K562 (cell line): ENCODE data around the gene CALY. TPM values are rescaled to one million over a fixed set of nuclear protein-coding genes. Genes with fewer than 3 reads are reported as not detected.
A peak's percentile ranks its signal among the peaks of the same experiment; 100 is the strongest.

ENCODE experiments used
- ATAC-seq: fragments of 200-7000 bp; cut with Tn5 transposase; 3 replicates; pipeline ENCODE4 v1.9.1; 2020; ENCODE audit warnings: moderate library complexity
- BruUV-seq: library from RNA; stranded (reverse); fragments of 400-500 nt; replicated peaks from 2 replicates; lab custom pipeline; 2021; lab: Mats Ljungman, UMichigan
- CTCF ChIA-PET: fragments of 300-600 bp; formaldehyde crosslinking; extraction: SDS; loops from one replicate; lab custom pipeline; 2021; ENCODE audit warnings: low intra/inter-chr PET ratio; lab: Yijun Ruan, JAX
- POLR2A ChIA-PET: fragments of 300-600, 350-650 bp; sonication (Branson Sonifier 250); formaldehyde crosslinking; extraction: SDS; loops from one replicate; lab custom pipeline; 2021; ENCODE audit warnings: antibody characterized with exemption, inconsistent platforms; lab: Yijun Ruan, JAX
- DNase-seq, 4 experiments: peaks; one replicate each; pipeline versions ENCODE4 v3.0.0 to v3.0.0-alpha.2; 2011 to 2018; ENCODE audit warnings: low spot score in 3 of 4, mixed read lengths in 3 of 4; ENCODE audit errors: extremely low read depth in 1 of 4
- FAIRE-seq: peaks from 2 replicates; lab custom pipeline; 2011; peaks lifted over from hg19 to GRCh38; lab: Jason Lieb, UNC
- H2AFZ ChIP-seq: 2 replicates; pipeline ENCODE4 v1.6.0; 2011; ENCODE audit warnings: low read depth, low read length, control low read depth, inconsistent platforms
- H3K27ac ChIP-seq: fragments of 200-600 bp; 3 replicates; pipeline ENCODE4 v1.8.0; 2011; ENCODE audit warnings: low read depth, mild to moderate bottlenecking, control low read depth, inconsistent platforms, low read length, moderate library complexity, mixed read lengths; ENCODE audit errors: extremely low read depth
- H3K27me3 ChIP-seq, 2 experiments: fragments of 300-600 bp in 1 of 2; 2 replicates in 1 of 2; 3 replicates in 1 of 2; pipeline versions ENCODE4 v1.6.0 to v1.8.0; 2011; ENCODE audit warnings: inconsistent platforms in 2 of 2, low read length in 2 of 2, mild to moderate bottlenecking in 1 of 2, mixed read lengths in 1 of 2, moderate library complexity in 1 of 2; ENCODE audit not compliant: control insufficient read depth in 2 of 2, insufficient read depth in 2 of 2
- H3K36me3 ChIP-seq: fragments of 300-600 bp; 3 replicates; pipeline ENCODE4 v1.8.0; 2011; ENCODE audit warnings: mild to moderate bottlenecking, low read length, inconsistent platforms; ENCODE audit not compliant: control insufficient read depth, insufficient read depth
- H3K4me1 ChIP-seq, 2 experiments: fragments of 200-600 bp in 1 of 2; replicated peaks in 1 of 2; 2 replicates in 1 of 2; 3 replicates in 1 of 2; pipeline versions ENCODE4 v1.5.1 to v1.8.0; 2011; ENCODE audit warnings: inconsistent platforms in 2 of 2, low read length in 2 of 2, mild to moderate bottlenecking in 1 of 2, mixed read lengths in 1 of 2, moderate library complexity in 1 of 2; ENCODE audit not compliant: control insufficient read depth in 2 of 2, insufficient read depth in 2 of 2
- H3K4me2 ChIP-seq: 2 replicates; pipeline ENCODE4 v1.6.1; 2011; ENCODE audit warnings: low read length, control low read depth, inconsistent platforms, mixed read lengths; ENCODE audit not compliant: insufficient read depth
- H3K4me3 ChIP-seq: fragments of 200-600 bp; sonication (generic), shearing (Covaris generic); 2 replicates; pipeline ENCODE4 v1.5.1; 2016; ENCODE audit warnings: control low read depth, inconsistent platforms
- H3K79me2 ChIP-seq: fragments of 200-600 bp; 3 replicates; pipeline ENCODE4 v1.8.0; 2011; ENCODE audit warnings: low read length, inconsistent platforms; ENCODE audit not compliant: control insufficient read depth, insufficient read depth
- H3K9ac ChIP-seq, 2 experiments: 2 replicates each; pipeline versions ENCODE4 v1.6.0 to v1.6.1; 2011; ENCODE audit warnings: low read depth in 2 of 2, low read length in 2 of 2, control low read depth in 1 of 2, inconsistent platforms in 1 of 2, mild to moderate bottlenecking in 1 of 2, mixed read lengths in 1 of 2; ENCODE audit not compliant: insufficient read depth in 1 of 2
- H3K9me1 ChIP-seq: one replicate; pipeline ENCODE4 v1.6.0; 2011; ENCODE audit warnings: inconsistent platforms, mild to moderate bottlenecking, low read length, moderate library complexity; ENCODE audit not compliant: control insufficient read depth, insufficient read depth
- H3K9me3 ChIP-seq: replicated peaks from 2 replicates; pipeline ENCODE4 v1.5.1; 2011; ENCODE audit warnings: low read depth, low read length, inconsistent platforms; ENCODE audit not compliant: control insufficient read depth, insufficient read depth
- H4K20me1 ChIP-seq: replicated peaks from 2 replicates; pipeline ENCODE4 v1.6.1; 2011; ENCODE audit warnings: low read length, inconsistent platforms, mixed read lengths; ENCODE audit not compliant: control insufficient read depth, insufficient read depth
- SNAPC5 ChIP-seq: fragments of 250-450 bp; sonication (Bioruptor Pico); IDR thresholded peaks from 2 replicates; pipeline ENCODE4 v1.8.0; 2021; ENCODE audit warnings: moderate library complexity, mild to moderate bottlenecking, inconsistent platforms
- TCF3 ChIP-seq: sonication (generic); formaldehyde crosslinking; IDR thresholded peaks from 2 replicates; pipeline ENCODE4 v1.4.0; 2020; ENCODE audit warnings: mild to moderate bottlenecking, missing genetic modification reagents
- ZNF263 ChIP-seq: sonication (generic); formaldehyde crosslinking; IDR thresholded peaks from 2 replicates; pipeline ENCODE4 v1.8.0; 2022; ENCODE audit warnings: mild to moderate bottlenecking, missing genetic modification reagents, borderline replicate concordance
- WGBS: fragments of 100-300 bp; shearing (Covaris generic); methylation state at CpG from one replicate; pipeline ENCODE4 v1.1.6; 2016; ENCODE audit warnings: low coverage, mixed read lengths; ENCODE audit not compliant: insufficient coverage; ENCODE audit errors: missing lambda C conversion rate; 5-methylcytosine and 5-hydroxymethylcytosine counted together
- in situ Hi-C: fragments of 300-500 bp; cut with MboI; formaldehyde crosslinking; loops from 4 replicates; pipeline ENCODE4 v1.15.0; 2018; ENCODE audit warnings: inconsistent platforms, mixed read lengths
- intact Hi-C: fragments of 100-400 bp; cut with micrococcal nuclease; formaldehyde crosslinking; loops from 2 replicates; pipeline ENCODE4 v1.14.2; 2022
- polyA plus RNA-seq, 8 experiments: library from polyadenylated mRNA; depleted of rRNA in 4 of 8; stranded (reverse) in 5 of 8; unstranded in 3 of 8; fragments of >200 nt; fragmentation: Nextera tagmentation in 2 of 8; fragmentation: Illumina TruSeq in 1 of 8; extraction: Ambion mirVana in 2 of 8; extraction: Trizol in 1 of 8; gene quantifications; 2 replicates each; pipeline versions ENCODE4 v1.2.1 to v1.2.3, GENCODE V29; 2011 to 2014; ENCODE audit warnings: inconsistent platforms in 1 of 8, missing spikeins in 1 of 8
- total RNA-seq, 7 experiments: library from RNA; depleted of rRNA in 6 of 7; stranded (reverse); fragments of >200 nt in 6 of 7; fragmentation: Illumina TruSeq in 2 of 7; extraction: Trizol in 2 of 7; gene quantifications; 2 replicates each; pipeline versions ENCODE4 v1.2.1 to v1.2.3, GENCODE V29; 2011 to 2021; ENCODE audit warnings: low replicate concordance in 1 of 7
- TF ChIP-seq, protein P1 (sequence below), 3 experiments: fragments of 200-800 bp in 1 of 3; fragments of 250-450 bp in 1 of 3; fragments of 450-650 bp in 1 of 3; sonication (Bioruptor Pico) in 1 of 3; sonication (Bioruptor generic) in 1 of 3; formaldehyde crosslinking in 1 of 3; IDR thresholded peaks; 2 replicates each; pipeline versions ENCODE4 v1.6.1 to v1.8.0; 2016 to 2022; ENCODE audit warnings: mild to moderate bottlenecking in 2 of 3, missing genetic modification characterization in 2 of 3, missing compliant biosample characterization in 1 of 3, moderate library complexity in 1 of 3

Gene CALY
- total and polyA plus RNA-seq, 9 of the 15 experiments (the other 6 are each of a cell fraction or from before 2014, with no cell fraction given) = not detected

DNA sequence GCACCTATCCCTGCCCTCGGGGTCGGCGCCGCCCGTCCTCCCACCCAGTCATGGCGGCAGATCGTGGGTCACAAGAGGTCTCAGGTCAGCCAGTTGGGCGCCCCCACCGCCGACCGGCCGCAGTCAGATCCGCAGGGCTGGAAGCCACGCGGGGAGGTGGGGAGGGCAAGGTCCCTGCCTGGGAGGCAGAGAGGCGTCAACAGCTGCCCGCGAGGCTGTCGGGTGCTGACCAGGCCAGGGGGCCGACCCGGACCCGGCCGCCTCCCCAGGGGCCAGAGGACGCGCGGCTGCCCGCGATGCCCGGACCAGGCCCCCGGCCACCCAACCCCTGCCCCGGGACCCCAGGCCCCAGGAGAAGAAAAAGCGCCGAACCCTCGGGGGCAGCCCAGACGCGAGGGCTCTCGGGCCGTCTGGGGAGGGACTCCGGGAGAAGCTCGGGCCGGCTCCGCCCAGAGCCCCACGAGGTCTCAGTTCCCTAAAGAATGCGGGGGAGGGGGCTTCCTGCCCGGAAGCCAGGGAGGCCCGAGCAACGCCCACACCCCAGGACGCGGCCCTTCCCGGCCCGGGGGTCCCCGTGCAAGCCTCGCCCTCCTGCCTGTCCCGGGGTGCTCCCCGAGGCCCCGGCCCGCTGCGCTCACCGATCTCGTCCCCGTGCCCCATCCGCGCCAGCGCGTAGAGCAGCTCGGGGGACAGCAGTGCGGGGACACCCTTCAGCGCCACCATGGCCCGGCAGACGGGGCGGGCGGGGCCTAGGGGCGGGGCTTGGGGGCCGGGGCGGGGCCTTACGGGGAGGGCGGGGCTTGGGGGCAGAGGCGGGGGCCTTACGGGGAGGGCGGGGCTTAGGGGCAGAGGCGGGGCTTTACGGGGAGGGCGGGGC lies 20.8 kb upstream of the CALY start, which contains the start of gene FUOM (continued):
- TF ChIP-seq, protein P1, sequence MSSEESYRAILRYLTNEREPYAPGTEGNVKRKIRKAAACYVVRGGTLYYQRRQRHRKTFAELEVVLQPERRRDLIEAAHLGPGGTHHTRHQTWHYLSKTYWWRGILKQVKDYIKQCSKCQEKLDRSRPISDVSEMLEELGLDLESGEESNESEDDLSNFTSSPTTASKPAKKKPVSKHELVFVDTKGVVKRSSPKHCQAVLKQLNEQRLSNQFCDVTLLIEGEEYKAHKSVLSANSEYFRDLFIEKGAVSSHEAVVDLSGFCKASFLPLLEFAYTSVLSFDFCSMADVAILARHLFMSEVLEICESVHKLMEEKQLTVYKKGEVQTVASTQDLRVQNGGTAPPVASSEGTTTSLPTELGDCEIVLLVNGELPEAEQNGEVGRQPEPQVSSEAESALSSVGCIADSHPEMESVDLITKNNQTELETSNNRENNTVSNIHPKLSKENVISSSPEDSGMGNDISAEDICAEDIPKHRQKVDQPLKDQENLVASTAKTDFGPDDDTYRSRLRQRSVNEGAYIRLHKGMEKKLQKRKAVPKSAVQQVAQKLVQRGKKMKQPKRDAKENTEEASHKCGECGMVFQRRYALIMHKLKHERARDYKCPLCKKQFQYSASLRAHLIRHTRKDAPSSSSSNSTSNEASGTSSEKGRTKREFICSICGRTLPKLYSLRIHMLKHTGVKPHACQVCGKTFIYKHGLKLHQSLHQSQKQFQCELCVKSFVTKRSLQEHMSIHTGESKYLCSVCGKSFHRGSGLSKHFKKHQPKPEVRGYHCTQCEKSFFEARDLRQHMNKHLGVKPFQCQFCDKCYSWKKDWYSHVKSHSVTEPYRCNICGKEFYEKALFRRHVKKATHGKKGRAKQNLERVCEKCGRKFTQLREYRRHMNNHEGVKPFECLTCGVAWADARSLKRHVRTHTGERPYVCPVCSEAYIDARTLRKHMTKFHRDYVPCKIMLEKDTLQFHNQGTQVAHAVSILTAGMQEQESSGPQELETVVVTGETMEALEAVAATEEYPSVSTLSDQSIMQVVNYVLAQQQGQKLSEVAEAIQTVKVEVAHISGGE (CRISPR knock-in tag; IDR thresholded peaks at IDR 0.05) = peak in 2 of 3 experiments; percentile 82 to 94; a peak in 4 of 6 replicates
- TF ChIP-seq, all 486 proteins: peak for 46

GRCh38 chr10:133356549-133357284 lies 20.0 kb upstream of the CALY start:
- ChIA-PET CTCF (no interaction called here), POLR2A (no interaction called here)
- in situ Hi-C loops = no loop called here
- FAIRE-seq = no peak
- Histone ChIP-seq H3K4me3 (peak overlapping the region; percentile 66), H3K4me2 (peak overlapping the region; percentile 74), H3K36me3 (peaks cover 13% of the 10 kb centered on the region; the same call in 1 of the 3 replicates), H3K9me1 (no peaks in the 10 kb centered on the region), H3K27me3 (no peaks in the 10 kb centered on the region), H3K27ac (peak overlapping the region; percentile 81), H3K79me2 (peaks cover 12% of the 10 kb centered on the region), H3K9me3 (no peaks in the 10 kb centered on the region), H4K20me1 (no peaks in the 10 kb centered on the region), H3K4me1 (peaks cover 15 to 65% of the 10 kb centered on the region in 2 experiments), H2AFZ (no peak overlapping the region), H3K9ac (peak overlapping the region; percentile 74 to 91)
- DNase-seq = no peak
- intact Hi-C loops = loop anchor here (5.0 kb wide), 1 partner anchor 36 kb away; the partner anchor contains the start of gene MTG1
- WGBS = 83% methylated on average over 1 of the region's 27 CpGs
- no peak for TF ChIP-seq TCF3 (CRISPR knock-in tag)
- no peak for TF ChIP-seq SNAPC5 (CRISPR knock-in tag)
- peak; percentile 76 for TF ChIP-seq ZNF263 (CRISPR knock-in tag)
- BruUV-seq = TSS peak; percentile 33
- no peak for ATAC-seq
